Endothelial cell of umbilical vein (primary cell): ENCODE results near the gene ACVR1C. TPM values are rescaled to one million over a fixed set of nuclear protein-coding genes. Genes with fewer than 3 reads are reported as not detected.
"Not testable (repeated sequence)": the region's sequence is repeated elsewhere in the genome, so short reads cannot be mapped to it uniquely, and the experiment has no call there.

Experiments
- BruUV-seq: library from RNA; stranded (reverse); fragments of 400-500 nt; replicated peaks from 2 replicates; lab custom pipeline; 2021; lab: Mats Ljungman, UMichigan
- CTCF ChIA-PET: fragments of 300-600, 350-600 bp; sonication (Branson Sonifier 250); formaldehyde crosslinking; loops from one replicate; lab custom pipeline; 2021; ENCODE audit warnings: antibody characterized with exemption, inconsistent platforms; lab: Charles Lee
- POLR2A ChIA-PET: fragments of 300-600, 350-600 bp; sonication (Branson Sonifier 250); formaldehyde crosslinking; loops from one replicate; lab custom pipeline; 2021; ENCODE audit warnings: antibody characterized with exemption, inconsistent platforms; lab: Charles Lee
- DNase-seq: peaks from one replicate; pipeline ENCODE4 v3.0.0-alpha.2; 2011; ENCODE audit warnings: low read depth, low spot score
- FAIRE-seq: peaks from 2 replicates; lab custom pipeline; 2011; peaks lifted over from hg19 to GRCh38; lab: Jason Lieb, UNC
- H2AFZ ChIP-seq: 2 replicates; pipeline ENCODE4 v1.6.0; 2012; ENCODE audit warnings: low read depth, low read length, control low read depth, inconsistent platforms
- H3K27ac ChIP-seq: 2 replicates; pipeline ENCODE4 v1.5.1; 2011; ENCODE audit warnings: low read depth, mild to moderate bottlenecking, control low read depth, low read length, moderate library complexity; ENCODE audit not compliant: insufficient read depth
- H3K27me3 ChIP-seq, 2 experiments: 2 replicates each; pipeline versions ENCODE4 v1.6.0 to v1.6.1; 2011; ENCODE audit warnings: low read length in 2 of 2, mixed read lengths in 1 of 2; ENCODE audit not compliant: control insufficient read depth in 2 of 2, insufficient read depth in 2 of 2
- H3K36me3 ChIP-seq, 2 experiments: 2 replicates in 1 of 2; 3 replicates in 1 of 2; pipeline ENCODE4 v1.5.1; 2011; ENCODE audit warnings: low read length in 2 of 2, mild to moderate bottlenecking in 1 of 2, moderate library complexity in 1 of 2; ENCODE audit not compliant: control insufficient read depth in 2 of 2, insufficient read depth in 2 of 2; ENCODE audit errors: extremely low read depth in 1 of 2
- H3K4me1 ChIP-seq: 3 replicates; pipeline ENCODE4 v1.5.1; 2011; ENCODE audit warnings: mild to moderate bottlenecking, low read length; ENCODE audit not compliant: control insufficient read depth, insufficient read depth; ENCODE audit errors: extremely low read depth
- H3K4me2 ChIP-seq: 2 replicates; pipeline ENCODE4 v1.6.1; 2011; ENCODE audit warnings: low read length, control low read depth, mixed read lengths; ENCODE audit not compliant: insufficient read depth
- H3K4me3 ChIP-seq, 3 experiments: fragments of 200-600 bp in 1 of 3; sonication (generic), shearing (Covaris generic) in 1 of 3; replicated peaks in 1 of 3; 2 replicates each; pipeline ENCODE4 v1.5.1; 2011 to 2016; ENCODE audit warnings: control low read depth in 3 of 3, low read length in 3 of 3, mild to moderate bottlenecking in 2 of 3, inconsistent platforms in 1 of 3, low read depth in 1 of 3, moderate library complexity in 1 of 3; ENCODE audit not compliant: insufficient read depth in 1 of 3
- H3K79me2 ChIP-seq: 2 replicates; pipeline ENCODE4 v1.6.0; 2012; ENCODE audit warnings: low read length, inconsistent platforms; ENCODE audit not compliant: control insufficient read depth, insufficient read depth
- H3K9ac ChIP-seq: replicated peaks from 2 replicates; pipeline ENCODE3; 2011; ENCODE audit warnings: low read length, control low read depth; ENCODE audit not compliant: insufficient read depth; ENCODE audit errors: extremely low read depth
- H3K9me1 ChIP-seq: replicated peaks from 3 replicates; pipeline ENCODE4 v1.6.0; 2011; ENCODE audit warnings: mild to moderate bottlenecking, low read length; ENCODE audit not compliant: control insufficient read depth, insufficient read depth; ENCODE audit errors: extremely low read depth
- H3K9me3 ChIP-seq: replicated peaks from 2 replicates; pipeline ENCODE4 v1.5.1; 2012; ENCODE audit warnings: low read length, inconsistent platforms; ENCODE audit not compliant: control insufficient read depth, insufficient read depth
- H4K20me1 ChIP-seq: replicated peaks from 2 replicates; pipeline ENCODE3; 2011; ENCODE audit warnings: mild to moderate bottlenecking, low read length; ENCODE audit not compliant: control insufficient read depth, insufficient read depth; ENCODE audit errors: extremely low read depth
- EZH2 ChIP-seq: IDR thresholded peaks from 2 replicates; pipeline ENCODE4 v1.6.1; 2012; ENCODE audit warnings: borderline replicate concordance, low read depth, mild to moderate bottlenecking, moderate library complexity, low read length, inconsistent platforms; ENCODE audit not compliant: severe bottlenecking
- FOS ChIP-seq: IDR thresholded peaks from 2 replicates; pipeline ENCODE4 v1.6.1; 2011; ENCODE audit warnings: mild to moderate bottlenecking, low read length, moderate library complexity, borderline replicate concordance; ENCODE audit not compliant: insufficient read depth
- GATA2 ChIP-seq: IDR thresholded peaks from 2 replicates; pipeline ENCODE4 v1.7.0; 2011; ENCODE audit warnings: low read depth, mild to moderate bottlenecking, moderate library complexity, mixed read lengths, low read length; ENCODE audit not compliant: insufficient read length, insufficient read depth
- JUN ChIP-seq: IDR thresholded peaks from 2 replicates; pipeline ENCODE4 v1.6.1; 2011; ENCODE audit warnings: borderline replicate concordance, low read depth; ENCODE audit not compliant: insufficient read length, insufficient read depth
- MYC ChIP-seq: IDR thresholded peaks from one replicate; pipeline ENCODE4 v1.6.1; 2011; ENCODE audit warnings: mild to moderate bottlenecking, low read depth, low read length
- POLR2A ChIP-seq: IDR thresholded peaks from 2 replicates; pipeline ENCODE4 v1.6.1; 2012; ENCODE audit warnings: low read depth, mild to moderate bottlenecking, control low read depth, low read length
- POLR2AphosphoS5 ChIP-seq: IDR thresholded peaks from 2 replicates; pipeline ENCODE4 v1.6.1; 2012; ENCODE audit warnings: low read depth, mild to moderate bottlenecking, control low read depth, low read length, moderate library complexity; ENCODE audit not compliant: insufficient read depth
- dilution Hi-C: fragments of 300-500 bp; cut with MboI; formaldehyde crosslinking; loops from one replicate; pipeline ENCODE4 v1.15.0; 2019; ENCODE audit warnings: low sequenced_read_pairs; ENCODE audit not compliant: extremely low pct_ligation_motif_present
- intact Hi-C: fragments of 100-400 bp; cut with micrococcal nuclease; formaldehyde crosslinking; loops from one replicate; pipeline ENCODE4 v1.10.0; 2022
- polyA plus RNA-seq, 4 experiments: library from polyadenylated mRNA; depleted of rRNA in 3 of 4; stranded (reverse) in 3 of 4; unstranded in 1 of 4; fragments of >200 nt; gene quantifications; 2 replicates each; pipeline versions ENCODE4 v1.2.1 to v1.2.3, GENCODE V29; 2011 to 2012; ENCODE audit warnings: missing spikeins in 1 of 4
- total RNA-seq: library from RNA; stranded (reverse); gene quantifications from 2 replicates; pipeline ENCODE4 v1.2.3, GENCODE V29; 2021
- TF ChIP-seq, protein P1 (sequence below): IDR thresholded peaks from 2 replicates; pipeline ENCODE4 v1.6.1; 2011; ENCODE audit not compliant: insufficient read depth, insufficient read length
- TF ChIP-seq, protein P2 (sequence below), 2 donors: IDR thresholded peaks; 1 replicate in 1 of 2; 2 replicates in 1 of 2; pipeline ENCODE4 v1.5.1; 2011; ENCODE audit warnings: low read length in 2 of 2, mild to moderate bottlenecking in 2 of 2, moderate library complexity in 2 of 2, control low read depth in 1 of 2, inconsistent platforms in 1 of 2, low read depth in 1 of 2; ENCODE audit not compliant: insufficient read depth in 1 of 2; ENCODE audit errors: extremely low read depth in 1 of 2

Gene ACVR1C
- total and polyA plus RNA-seq, 2 donors (not counting 3 experiments of a cell fraction or from before 2014, with no cell fraction given) = not detected

DNA sequence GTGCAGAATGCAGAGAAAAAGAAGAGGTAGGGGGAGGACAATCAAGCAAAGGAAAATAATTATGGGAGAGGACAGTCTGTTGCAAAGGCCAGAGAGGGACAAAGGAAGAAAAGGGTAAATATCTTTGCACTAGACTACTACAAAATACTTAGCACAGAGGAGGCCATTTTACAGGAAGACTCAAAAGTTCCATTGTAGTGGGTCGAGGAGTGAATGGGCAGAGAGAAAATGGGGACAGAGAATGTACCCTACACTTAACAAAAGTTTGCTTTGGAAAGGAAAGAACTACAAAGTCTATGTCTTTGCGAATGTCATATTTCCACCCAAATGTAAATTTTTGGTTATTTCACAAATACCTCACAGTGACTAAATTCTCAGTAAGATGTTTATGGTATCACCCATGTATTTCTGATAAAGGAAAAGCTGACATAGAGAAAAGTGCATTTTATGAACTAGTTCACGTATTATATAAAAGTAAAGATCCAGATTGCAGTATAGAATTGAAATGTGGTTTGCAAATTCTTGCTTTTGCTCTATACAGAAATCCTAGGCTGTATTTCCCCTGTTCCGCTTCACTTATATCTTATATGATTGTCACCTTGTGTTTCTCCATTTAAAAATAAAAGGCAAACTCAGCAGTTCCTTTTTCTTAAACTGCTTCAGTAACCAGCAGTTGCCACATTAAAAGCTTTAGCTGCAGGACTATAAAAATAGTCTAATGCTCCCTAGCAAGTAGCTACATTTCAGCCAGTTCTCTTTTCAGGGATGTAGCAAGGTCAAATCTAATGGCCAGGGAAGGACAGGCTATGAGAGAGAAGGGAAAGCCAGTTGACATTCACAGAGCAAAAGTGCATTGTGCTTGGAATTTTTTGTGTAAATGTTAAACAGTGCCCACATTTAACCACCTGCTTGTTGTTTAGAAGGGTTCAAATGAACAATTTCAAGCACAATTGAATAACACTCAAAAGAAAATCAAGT is 105.1 kb downstream of the ACVR1C start:
- H3K4me2 ChIP-seq = no peak overlapping the region
- H4K20me1 ChIP-seq = no peaks in the 10 kb centered on the region
- H3K36me3 ChIP-seq = no peaks in the 10 kb centered on the region
- H3K4me3 ChIP-seq = no peak overlapping the region
- no peaks in the 10 kb centered on the region for H3K4me1 ChIP-seq
- no peak overlapping the region for H3K27ac ChIP-seq
- H3K9me1 ChIP-seq = no peaks in the 10 kb centered on the region
- no peaks in the 10 kb centered on the region for H3K79me2 ChIP-seq
- intact Hi-C loops (no loop called here), dilution Hi-C loops (no loop called here)
- H3K27me3 ChIP-seq = peaks cover 0 to 2% of the 10 kb centered on the region in 2 experiments
- ChIA-PET CTCF (no interaction called here), POLR2A (no interaction called here)
- H3K9ac ChIP-seq = no peak overlapping the region
- FAIRE-seq (no peak), DNase-seq (no peak)
- no peaks in the 10 kb centered on the region for H3K9me3 ChIP-seq
- TF ChIP-seq, protein P1, sequence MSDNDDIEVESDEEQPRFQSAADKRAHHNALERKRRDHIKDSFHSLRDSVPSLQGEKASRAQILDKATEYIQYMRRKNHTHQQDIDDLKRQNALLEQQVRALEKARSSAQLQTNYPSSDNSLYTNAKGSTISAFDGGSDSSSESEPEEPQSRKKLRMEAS = no peak
- TF ChIP-seq EZH2 (no peak), POLR2A (no peak), JUN (no peak), POLR2AphosphoS5 (no peak), GATA2 (no peak), FOS (no peak), MYC (no peak)
- TF ChIP-seq, protein P2, sequence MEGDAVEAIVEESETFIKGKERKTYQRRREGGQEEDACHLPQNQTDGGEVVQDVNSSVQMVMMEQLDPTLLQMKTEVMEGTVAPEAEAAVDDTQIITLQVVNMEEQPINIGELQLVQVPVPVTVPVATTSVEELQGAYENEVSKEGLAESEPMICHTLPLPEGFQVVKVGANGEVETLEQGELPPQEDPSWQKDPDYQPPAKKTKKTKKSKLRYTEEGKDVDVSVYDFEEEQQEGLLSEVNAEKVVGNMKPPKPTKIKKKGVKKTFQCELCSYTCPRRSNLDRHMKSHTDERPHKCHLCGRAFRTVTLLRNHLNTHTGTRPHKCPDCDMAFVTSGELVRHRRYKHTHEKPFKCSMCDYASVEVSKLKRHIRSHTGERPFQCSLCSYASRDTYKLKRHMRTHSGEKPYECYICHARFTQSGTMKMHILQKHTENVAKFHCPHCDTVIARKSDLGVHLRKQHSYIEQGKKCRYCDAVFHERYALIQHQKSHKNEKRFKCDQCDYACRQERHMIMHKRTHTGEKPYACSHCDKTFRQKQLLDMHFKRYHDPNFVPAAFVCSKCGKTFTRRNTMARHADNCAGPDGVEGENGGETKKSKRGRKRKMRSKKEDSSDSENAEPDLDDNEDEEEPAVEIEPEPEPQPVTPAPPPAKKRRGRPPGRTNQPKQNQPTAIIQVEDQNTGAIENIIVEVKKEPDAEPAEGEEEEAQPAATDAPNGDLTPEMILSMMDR (IDR thresholded peaks at IDR 0.05; ENCODE audit: extremely low read depth in 1 of 2, insufficient read depth in 1 of 2, low read depth in 1 of 2, low read length in 2 of 2) = no peak
- no TSS peak for BruUV-seq
- H2AFZ ChIP-seq = no peak overlapping the region

DNA sequence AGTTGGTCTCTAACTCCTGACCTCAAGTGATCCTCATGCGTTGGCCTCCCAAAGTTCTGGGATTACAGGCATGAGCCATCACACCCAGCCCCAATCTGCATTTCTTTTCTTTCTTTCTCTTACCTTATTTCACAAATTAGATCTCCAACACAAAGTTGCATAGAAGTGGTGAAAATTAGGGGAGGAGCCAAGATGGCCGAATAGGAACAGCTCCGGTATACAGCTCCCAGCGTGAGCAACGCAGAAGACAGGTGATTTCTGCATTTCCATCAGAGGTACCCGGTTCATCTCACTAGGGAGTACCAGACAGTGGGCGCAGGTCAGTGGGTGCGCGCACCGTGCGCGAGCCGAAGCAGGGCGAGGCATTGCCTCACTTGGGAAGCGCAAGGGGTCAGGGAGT is 113.7 kb downstream of the ACVR1C start:
- intact Hi-C loops, H3K4me3 ChIP-seq, H4K20me1 ChIP-seq, H3K9me3 ChIP-seq, dilution Hi-C loops, H3K36me3 ChIP-seq, BruUV-seq, H3K4me1 ChIP-seq, DNase-seq, FAIRE-seq, H2AFZ ChIP-seq, H3K79me2 ChIP-seq, H3K4me2 ChIP-seq, POLR2A ChIA-PET, H3K9me1 ChIP-seq, H3K27me3 ChIP-seq, H3K27ac ChIP-seq, CTCF ChIA-PET, H3K9ac ChIP-seq: not testable (repeated sequence)
